Measurements from ENCODE around the gene KHK. TPM values are rescaled to one million over a fixed set of nuclear protein-coding genes. Genes with fewer than 3 reads are reported as not detected.
A peak's percentile ranks its signal among the peaks of the same experiment; 100 is the strongest.

Gene KHK
- 0.14 and 0.48 TPM in 2 replicates for total RNA-seq (2014; rRNA removed; shearing (Covaris generic))

DNA sequence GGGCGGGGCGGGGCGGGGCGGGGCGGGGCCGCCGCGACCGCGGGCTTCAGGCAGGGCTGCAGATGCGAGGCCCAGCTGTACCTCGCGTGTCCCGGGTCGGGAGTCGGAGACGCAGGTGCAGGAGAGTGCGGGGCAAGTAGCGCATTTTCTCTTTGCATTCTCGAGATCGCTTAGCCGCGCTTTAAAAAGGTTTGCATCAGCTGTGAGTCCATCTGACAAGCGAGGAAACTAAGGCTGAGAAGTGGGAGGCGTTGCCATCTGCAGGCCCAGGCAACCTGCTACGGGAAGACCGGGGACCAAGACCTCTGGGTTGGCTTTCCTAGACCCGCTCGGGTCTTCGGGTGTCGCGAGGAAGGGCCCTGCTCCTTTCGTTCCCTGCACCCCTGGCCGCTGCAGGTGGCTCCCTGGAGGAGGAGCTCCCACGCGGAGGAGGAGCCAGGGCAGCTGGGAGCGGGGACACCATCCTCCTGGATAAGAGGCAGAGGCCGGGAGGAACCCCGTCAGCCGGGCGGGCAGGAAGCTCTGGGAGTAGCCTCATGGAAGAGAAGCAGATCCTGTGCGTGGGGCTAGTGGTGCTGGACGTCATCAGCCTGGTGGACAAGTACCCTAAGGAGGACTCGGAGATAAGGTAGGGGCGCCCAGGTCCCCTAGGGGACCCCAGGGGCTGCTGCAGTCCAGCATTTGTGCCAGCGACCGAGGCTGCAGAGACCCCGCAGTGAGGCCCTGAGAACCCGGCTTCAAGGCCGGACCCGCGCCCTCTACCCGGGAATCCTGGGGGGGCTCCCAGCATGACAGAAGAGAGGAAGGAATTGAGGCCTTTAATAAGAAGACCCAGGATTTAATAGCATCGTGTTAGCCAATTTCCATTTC lies at the start of gene KHK:
KHK (plus strand) TSS at position 49 of the 870 bp plus-strand sequence; CDS start at position 537, 488 bp downstream.
- no peak for DNase-seq (ENCODE audit: low spot score)

DNA sequence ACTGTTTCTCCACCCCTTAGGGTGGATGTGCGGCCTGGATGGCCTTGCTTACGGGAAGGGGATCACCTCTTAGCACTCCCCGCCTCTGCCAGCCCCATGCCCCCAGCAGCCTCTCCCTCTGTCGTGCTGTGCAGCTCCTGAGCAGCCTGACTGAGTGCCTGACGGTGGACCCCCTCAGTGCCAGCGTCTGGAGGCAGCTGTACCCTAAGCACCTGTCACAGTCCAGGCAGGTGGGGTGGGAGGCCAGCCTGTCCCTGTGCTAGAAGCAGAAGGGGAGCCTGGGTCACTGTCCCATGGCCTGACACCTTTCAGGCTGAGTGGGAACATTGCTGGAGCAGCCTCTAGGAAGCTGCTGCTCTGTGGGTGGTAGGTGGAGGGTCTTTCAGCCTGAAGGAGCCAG lies 48.6 kb upstream of the KHK start:
- no peak for DNase-seq (ENCODE audit: low spot score)

DNA sequence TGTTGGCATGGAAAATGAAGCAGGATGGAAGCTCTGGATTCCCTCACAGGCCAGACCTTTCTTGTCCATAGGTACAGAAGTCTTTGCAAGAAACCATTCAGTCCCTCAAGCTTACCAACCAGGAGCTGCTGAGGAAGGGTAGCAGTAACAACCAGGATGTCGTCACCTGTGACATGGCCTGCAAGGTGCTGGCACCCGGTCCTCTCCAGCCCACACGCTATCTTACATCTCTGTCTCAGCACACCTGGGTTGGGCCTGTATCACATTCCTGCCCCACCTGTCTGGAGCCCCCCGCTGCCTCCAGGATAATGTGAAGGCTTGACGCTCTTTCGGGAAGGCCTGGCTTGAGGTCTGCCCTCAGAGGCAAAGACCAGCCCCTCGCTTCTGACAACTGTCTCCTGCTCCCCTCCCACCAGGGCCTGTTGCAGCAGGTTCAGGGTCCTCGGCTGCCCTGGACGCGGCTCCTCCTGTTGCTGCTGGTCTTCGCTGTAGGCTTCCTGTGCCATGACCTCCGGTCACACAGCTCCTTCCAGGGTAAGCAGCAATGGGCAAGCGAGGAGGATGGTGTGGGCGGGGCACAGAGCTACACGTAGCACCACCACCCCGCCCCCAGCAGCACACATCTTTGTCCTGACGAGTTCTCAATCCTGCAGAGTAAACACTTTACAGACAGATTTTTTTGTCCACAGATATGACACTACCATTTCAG lies 47.8 kb upstream of the KHK start:
- no peak for DNase-seq (ENCODE audit: low spot score)

DNA sequence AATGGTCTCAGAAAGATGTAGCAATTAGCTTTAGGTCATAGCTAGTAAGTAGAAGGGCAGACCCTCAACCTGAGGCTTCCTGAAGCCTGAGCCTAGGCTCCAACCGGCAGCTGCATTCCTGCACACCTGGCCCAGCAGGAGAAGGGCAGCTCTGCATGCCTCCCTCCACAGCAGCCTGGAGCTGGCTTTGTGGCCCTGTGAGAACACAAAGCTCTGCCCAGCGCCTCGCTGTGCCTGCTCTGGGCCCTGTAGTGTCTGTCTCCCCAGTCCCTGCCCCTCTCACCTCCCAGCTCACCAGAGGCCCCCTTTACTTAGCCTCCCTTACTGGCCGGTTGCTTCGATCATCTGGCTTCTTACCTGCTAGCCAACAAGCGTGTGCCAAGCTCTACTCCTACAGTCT lies 47.1 kb upstream of the KHK start:
- no peak for DNase-seq (ENCODE audit: low spot score)

DNA sequence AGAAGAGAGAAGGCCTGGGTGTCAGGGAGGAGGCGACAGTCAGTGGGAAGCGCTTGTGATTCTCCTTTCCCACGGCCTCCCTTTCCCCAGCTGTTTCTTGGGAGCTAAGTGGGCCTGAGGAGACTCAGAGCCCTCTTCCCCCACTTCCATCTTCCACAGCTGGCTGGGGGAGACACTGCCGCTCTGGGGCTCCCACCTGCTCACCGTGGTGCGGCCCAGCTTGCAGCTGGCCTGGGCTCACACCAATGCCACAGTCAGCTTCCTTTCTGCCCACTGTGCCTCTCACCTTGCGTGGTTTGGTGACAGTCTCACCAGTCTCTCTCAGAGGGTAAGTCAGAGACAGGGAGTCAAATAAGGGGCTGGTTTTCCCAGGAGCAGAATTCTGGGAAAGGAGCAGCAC lies 46.7 kb upstream of the KHK start:
- DNase-seq (ENCODE audit: low spot score): no peak

DNA sequence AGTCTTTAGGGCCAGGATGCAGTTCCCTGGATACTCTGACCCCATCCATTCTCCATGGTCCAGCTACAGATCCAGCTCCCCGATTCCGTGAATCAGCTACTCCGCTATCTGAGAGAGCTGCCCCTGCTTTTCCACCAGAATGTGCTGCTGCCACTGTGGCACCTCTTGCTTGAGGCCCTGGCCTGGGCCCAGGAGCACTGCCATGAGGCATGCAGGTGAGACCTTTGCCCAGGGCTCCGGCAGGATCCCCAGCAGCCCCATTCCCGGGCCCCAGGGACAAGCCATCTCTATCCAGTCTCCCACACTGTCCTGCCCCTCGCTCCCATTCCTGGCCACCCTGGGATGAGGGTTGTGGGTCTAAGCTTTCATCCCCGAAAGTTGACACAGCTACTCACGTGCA lies 46.3 kb upstream of the KHK start:
- DNase-seq (ENCODE audit: low spot score): no peak

DNA sequence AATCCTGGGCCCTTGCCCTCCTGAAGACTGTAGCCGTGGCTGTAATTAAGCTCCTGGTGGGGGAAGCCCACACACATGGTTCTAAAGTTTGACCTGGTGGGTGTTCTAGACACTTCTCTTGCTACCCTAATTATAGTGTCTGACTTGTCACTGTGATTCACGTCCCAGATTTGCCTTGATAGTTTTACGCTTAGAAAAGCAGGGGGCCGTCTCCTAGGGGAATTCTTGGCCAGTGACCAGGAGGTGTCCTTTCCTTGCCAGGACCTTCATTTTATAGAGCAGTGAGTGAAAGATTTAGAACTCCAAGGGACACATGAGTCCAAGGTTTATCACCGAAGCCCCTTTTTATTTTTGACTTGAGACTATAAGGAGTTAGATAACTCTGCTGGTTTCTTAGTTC lies 44.8 kb upstream of the KHK start:
- DNase-seq (ENCODE audit: low spot score): no peak

DNA sequence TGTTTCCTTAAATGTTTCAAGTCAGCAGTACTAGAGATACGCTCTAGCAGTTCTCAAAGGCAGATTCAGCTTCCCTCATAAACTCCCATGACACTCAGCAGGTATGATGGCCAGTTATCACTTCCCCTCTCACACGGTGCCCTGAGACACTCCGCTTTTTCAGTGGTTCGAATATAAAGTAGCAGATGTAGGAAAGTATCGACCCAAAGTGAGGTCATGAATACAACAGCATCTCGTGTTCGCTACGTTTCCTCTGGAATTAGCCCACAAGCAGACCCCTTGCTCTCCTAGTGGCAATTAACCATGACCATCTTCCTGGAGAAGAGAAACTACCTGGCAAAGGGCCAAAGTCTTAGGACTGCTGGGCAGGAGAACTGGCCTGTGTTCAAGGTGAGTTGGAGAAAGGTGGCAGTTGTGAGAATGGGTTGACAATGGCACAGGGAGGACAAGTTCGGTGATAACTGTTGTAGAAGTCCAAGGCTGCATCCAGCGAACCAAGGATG lies 44.4 kb upstream of the KHK start:
- DNase-seq (ENCODE audit: low spot score): no peak

DNA sequence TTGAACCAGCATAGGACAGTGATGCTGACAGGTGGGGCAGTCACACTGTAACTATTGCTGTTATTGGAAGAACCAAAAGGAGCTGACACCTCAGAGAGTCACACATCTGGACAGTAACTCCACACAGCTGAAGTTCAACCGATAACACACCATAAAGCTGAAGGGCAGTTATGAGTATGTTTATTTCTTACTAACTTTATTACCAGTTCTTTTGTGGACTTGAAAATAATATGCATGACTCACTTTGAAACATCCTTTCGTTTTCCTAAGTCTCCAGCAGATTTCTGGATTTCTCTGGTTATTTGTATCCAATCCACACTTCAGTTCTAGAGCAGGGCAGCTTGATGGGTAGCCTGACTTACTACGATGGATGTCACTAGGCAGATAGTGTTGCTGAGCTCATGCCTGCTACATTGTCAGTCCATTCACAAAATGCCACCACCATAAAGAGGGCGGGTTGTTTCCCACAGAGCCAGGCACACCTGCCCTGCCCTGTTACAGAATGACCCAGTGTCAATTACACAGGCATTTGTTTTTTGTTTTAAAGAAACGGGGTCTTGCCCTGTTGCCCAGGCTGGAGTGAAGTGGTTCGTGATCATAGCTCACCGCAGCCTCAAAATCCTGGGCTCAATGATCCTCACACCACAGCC lies 43.5 kb upstream of the KHK start:
- DNase-seq (ENCODE audit: low spot score): no peak

DNA sequence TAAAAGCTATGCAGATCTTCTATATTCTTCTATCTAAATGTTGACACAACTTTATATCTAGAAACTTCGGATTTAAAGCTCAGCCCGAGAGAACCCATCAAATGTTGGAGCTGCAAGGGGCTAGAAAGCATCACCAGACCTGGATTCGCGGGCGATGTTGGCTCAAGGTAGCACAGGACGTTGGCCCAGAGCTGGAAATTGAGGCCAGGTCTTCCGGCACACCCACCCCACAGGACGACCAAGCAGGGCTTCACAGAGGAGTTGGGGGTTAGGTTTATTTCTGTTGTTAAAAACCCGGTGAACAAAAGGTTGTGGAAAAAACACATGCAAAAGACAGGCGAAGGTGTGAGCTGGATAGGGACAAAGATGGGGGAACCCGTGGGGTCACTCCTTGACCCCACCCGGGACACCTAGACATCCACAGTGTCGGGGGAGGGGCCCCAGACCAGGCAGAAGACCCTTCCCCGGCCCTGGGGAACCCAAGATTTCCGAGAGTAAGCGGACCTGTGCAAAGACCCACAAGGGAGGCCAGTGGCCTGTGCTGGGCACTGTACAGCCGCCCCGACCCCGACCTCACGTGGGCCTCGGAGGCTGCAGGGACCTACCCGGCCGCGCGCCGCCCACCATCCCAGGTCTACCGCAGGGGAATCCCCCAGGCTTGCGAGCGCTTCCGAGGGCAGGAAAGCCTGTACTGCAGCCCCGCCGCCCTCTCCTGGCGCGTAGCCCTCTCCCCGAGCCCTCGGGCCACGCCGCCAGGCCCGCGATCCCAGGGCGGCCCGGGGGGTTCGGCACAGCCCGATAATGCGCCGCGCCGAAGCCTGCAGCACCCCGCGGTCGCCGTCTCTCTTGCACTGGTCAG lies 36.9 kb upstream of the KHK start:
- DNase-seq (ENCODE audit: low spot score): no peak

DNA sequence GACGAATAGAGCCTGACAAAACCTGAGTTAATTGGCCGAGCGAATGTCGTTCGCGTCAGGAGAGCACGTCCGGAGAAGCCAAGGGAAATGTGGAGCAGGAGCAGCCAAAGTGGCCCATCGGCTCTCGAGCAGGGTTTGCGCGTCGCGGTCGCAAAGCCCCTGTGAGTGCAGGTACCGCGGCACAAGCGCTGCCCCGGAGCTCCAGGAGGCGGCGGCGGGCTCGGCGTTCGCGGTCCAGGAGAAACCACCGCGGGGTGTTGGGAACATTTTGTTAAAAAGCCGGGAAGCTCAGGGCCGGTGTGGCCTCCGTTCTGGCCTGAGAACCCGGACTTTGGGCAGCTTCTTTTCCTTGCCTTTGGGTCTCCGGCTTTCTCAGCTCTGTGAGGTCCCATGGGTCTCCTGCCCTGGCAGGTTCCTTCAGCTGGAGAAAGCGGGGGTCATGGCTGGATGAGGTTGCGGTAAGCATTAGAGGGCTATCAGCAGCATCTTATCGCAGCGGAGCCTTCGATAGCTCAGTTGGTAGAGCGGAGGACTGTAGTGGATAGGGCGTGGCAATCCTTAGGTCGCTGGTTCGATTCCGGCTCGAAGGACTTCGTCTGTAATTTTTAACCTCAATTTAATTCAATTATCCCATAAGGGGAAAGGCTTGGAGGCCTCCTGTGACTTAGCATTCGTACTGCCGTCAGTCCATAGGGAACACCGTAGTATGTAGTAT lies 36.1 kb upstream of the KHK start:
- DNase-seq (ENCODE audit: low spot score): peak; percentile 90

DNA sequence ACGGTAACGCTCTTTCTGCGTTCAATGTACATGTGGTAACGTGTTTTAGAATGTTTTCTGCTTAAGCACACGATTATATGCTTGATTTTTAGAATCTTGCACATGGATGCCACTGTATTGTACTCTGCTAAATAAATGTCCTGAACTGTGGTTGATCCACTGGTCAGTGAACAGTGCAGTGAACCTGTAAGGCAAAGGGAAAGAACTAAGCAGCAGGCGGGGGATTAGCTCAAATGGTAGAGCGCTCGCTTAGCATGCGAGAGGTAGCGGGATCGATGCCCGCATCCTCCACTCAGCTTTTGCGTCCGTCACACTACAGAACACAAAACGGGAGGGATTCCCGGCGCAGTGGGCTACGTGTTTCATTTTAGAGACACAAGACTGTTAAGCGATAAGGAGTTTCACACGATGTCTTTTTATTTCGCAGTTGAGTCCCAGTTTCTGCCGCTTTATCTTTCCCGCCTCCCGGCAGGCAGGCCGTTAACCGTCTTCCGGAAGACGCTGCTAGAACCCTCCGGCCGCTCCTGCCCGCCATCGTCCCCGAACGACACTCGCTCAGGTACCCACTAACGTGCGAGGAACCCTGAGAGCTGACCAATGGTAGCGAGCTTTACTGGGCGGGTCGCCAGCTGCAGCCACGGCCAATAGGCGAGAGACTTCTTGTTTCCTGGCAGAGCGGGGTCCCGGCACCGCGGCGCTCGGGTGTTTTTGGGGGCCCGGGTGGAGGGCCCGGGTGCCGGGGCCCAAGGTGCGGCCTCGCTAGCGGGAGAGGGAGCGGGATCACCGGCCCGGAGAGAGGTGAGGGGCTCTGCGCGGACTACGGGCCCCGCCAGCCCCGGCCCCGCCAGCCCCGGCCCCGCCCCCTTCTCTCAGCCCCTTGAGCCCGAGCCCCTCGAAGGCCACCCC lies 35.3 kb upstream of the KHK start, which contains the start of gene AGBL5:
AGBL5 (plus strand) TSS at position 673 of the 906 bp plus-strand sequence. CDS start 1,291 bp downstream, outside the sequence.
- DNase-seq (ENCODE audit: low spot score): peak; percentile 88

DNA sequence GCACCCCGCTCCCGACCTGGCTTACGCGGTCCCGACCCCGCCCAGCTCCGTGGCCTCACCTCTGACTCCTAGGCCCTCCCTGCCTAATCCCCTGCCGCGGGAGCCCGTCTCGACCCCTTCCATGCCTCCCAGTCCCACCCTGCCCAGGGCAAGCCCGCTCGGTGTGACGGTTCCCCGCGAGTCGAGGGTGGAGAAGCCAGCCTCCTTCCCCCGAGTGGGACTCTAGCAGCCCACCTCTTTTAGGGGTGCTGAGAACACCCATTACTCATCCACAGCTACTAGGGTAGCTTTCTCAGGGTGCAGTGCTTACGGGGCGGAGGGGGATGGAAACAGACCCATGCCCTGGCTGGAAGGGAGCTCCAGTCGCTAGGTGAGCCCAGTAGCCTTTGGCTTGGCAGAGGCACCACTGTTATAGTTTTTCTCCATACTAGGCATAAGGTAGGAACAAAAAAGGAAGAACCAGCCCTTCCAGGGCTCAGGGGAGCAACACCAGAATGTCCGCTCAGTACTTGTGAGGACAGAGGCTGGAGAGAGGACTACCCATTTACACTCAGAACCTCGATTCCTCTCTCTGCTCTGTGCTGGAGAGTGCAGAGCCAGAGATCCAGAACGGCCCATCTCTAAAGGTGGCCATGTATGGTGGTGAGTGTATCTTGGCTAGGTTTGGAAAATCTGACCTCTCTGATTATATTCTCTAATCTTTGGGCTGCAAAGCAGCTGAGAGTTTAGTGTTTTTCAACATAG lies 34.5 kb upstream of the KHK start:
- no peak for DNase-seq (ENCODE audit: low spot score)

DNA sequence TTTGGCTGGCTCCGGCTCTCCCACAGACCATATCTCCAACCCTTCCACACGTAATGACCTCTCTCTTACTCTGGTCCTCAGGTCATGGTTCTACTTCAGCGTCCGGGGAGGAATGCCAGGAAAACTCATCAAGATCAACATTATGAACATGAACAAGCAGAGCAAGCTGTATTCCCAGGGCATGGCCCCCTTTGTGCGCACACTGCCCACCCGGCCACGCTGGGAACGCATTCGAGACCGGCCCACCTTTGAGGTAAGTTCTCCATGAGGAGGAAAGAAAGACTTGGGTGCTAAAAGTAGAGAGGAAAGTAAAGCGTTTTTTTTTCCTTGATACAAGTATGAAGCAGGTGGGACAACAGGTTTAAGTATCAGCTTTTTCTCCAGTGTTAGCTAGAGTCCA lies 33.3 kb upstream of the KHK start:
- DNase-seq (ENCODE audit: low spot score): no peak

DNA sequence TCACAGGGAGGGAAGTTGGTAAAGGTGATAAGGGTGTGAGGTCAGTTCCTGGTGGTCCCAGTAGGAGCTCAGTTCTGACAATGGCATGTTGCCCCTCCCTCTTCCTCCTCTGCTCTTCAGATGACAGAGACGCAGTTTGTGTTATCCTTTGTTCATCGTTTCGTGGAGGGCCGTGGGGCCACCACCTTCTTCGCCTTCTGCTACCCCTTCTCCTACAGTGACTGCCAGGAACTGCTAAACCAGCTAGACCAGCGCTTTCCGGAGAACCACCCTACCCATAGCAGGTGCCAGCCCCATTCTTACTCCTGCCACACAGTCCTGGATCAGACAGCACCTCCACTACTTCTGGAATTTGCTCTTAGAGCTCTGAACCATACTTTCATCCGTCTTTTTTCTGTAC lies 32.8 kb upstream of the KHK start:
- no peak for DNase-seq (ENCODE audit: low spot score)

DNA sequence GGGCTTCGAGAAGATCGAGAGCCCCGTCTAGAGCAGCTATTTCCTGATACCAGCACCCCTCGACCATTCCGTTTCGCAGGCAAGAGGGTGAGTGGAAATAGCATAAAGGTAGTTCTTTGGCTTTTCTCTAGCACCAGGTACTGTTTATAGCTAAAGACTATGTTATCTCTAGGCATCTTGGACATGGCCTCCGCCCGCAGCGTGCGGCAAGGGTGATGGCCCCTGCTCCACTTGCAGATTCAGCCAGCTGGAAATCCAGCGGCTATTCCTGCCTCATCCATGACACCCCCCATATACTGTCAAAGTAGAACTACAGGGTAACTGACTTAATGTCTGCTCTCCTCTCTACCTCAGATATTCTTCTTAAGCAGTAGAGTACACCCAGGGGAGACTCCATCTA lies 31.9 kb upstream of the KHK start:
- DNase-seq (ENCODE audit: low spot score): no peak

DNA sequence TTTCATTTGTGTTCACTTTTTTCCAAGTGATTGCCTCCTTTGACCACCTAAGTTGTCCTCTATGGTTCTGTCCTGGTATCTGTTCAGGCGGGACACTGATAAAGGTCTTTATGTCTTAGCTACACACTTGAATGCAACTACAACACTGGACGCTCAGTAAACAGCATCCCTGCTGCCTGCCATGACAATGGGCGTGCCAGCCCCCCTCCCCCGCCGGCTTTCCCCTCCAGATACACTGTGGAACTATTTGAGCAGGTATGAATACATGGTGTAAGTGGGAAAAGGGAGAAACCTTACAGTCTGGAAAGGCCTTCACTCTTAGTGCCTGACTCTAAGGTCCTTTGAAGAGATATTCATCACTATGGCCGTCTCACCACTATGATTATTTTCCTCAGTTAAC lies 29.4 kb upstream of the KHK start:
- DNase-seq (ENCODE audit: low spot score): no peak

DNA sequence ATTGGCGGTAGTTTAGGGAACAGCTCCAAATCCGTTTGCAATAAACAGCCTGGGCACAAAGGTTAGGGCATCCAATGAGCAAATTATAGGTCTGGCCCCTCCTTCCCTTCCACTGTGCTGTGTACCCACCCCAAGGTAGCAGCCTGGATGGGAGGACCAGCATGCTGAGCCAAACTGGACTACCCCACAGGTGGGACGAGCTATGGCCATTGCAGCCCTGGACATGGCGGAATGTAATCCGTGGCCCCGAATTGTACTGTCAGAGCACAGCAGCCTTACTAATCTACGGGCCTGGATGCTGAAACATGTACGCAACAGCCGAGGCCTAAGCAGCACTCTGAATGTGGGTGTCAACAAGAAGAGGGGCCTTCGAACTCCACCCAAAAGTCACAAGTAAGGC lies 28.4 kb upstream of the KHK start:
- no peak for DNase-seq (ENCODE audit: low spot score)
